Naive B cell (primary cell): Measurements from ENCODE around the gene MTNR1B. TPM values are rescaled to one million over a fixed set of nuclear protein-coding genes. Genes with fewer than 3 reads are reported as not detected.

ENCODE experiments used
- ATAC-seq, 2 donors: fragments of 150-1000 bp; cut with Tn5 transposase; 2 replicates each; pipeline ENCODE4 v1.10.0; 2021; ENCODE audit warnings: low read depth in 2 of 2, mild to moderate bottlenecking in 2 of 2, moderate library complexity in 2 of 2
- DNase-seq: peaks from one replicate; pipeline ENCODE4 v3.0.0; 2022
- H3K27ac Mint-ChIP-seq, 6 donors: one replicate each; pipeline ENCODE4 v1.8.0; 2020 to 2022; ENCODE audit warnings: mild to moderate bottlenecking in 6 of 6, mixed read lengths in 6 of 6, moderate library complexity in 5 of 6, inconsistent platforms in 2 of 6
- H3K27me3 Mint-ChIP-seq, 3 donors: one replicate each; pipeline ENCODE4 v1.8.0; 2021 to 2022; ENCODE audit warnings: mixed read lengths in 3 of 3, mild to moderate bottlenecking in 1 of 3
- H3K36me3 Mint-ChIP-seq, 2 donors: one replicate each; pipeline ENCODE4 v1.8.0; 2020 to 2022; ENCODE audit warnings: mixed read lengths in 2 of 2, inconsistent platforms in 1 of 2, mild to moderate bottlenecking in 1 of 2
- H3K4me1 Mint-ChIP-seq, 3 donors: one replicate each; pipeline ENCODE4 v1.8.0; 2020 to 2022; ENCODE audit warnings: mixed read lengths in 3 of 3, inconsistent platforms in 1 of 3, mild to moderate bottlenecking in 1 of 3, moderate library complexity in 1 of 3
- H3K4me3 Mint-ChIP-seq, 8 donors: one replicate each; pipeline ENCODE4 v1.8.0; 2020 to 2022; ENCODE audit warnings: mild to moderate bottlenecking in 8 of 8, mixed read lengths in 8 of 8, moderate library complexity in 8 of 8, inconsistent platforms in 2 of 8
- H3K9me3 Mint-ChIP-seq, 7 donors: one replicate each; pipeline ENCODE4 v1.8.0; 2020 to 2022; ENCODE audit warnings: mixed read lengths in 7 of 7, mild to moderate bottlenecking in 5 of 7, inconsistent platforms in 2 of 7, moderate library complexity in 1 of 7
- polyA plus RNA-seq, 6 donors: library from polyadenylated mRNA; unstranded; fragments of 300-500 nt; fragmentation: Illumina TruSeq; gene quantifications; one replicate each; pipeline ENCODE4 v1.2.3, GENCODE V29; 2021; ENCODE audit warnings: low read depth in 6 of 6

MTNR1B gene
- polyA plus RNA-seq, 6 donors from 2014 or later, result not detected

GRCh38 chr11:93028960-93029522 is 59.6 kb downstream of the MTNR1B start:
- DNase-seq, result no peak
- H3K9me3 Mint-ChIP-seq, result peaks cover 0 to 5% (median 0%) of the 10 kb centered on the region in 7 donors
- no peak overlapping the region for H3K27ac Mint-ChIP-seq
- no peak for ATAC-seq
- H3K36me3 Mint-ChIP-seq, result no peaks in the 10 kb centered on the region
- no peaks in the 10 kb centered on the region for H3K27me3 Mint-ChIP-seq
- H3K4me1 Mint-ChIP-seq, result no peaks in the 10 kb centered on the region
- no peak overlapping the region for H3K4me3 Mint-ChIP-seq

DNA sequence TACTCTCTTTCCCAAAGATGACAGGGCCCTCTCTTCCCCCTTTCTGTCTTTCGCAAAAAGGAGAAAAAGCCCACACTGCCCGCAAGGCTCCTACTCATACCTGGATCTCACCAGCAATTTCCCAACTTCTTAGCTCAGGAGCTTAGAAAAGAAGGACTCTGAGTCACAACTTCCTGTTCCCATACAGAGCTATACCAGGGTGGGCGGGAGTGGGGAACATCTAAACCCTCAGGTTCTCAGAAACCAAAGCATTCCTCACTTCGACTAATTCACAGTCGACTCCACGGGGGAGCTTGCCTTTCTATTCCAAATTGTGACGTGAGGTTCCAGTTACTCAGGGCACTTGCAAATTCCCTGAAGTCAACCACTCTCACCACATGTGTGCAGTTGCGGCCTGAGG is 61.9 kb downstream of the MTNR1B start:
- no peaks in the 10 kb centered on the region for H3K36me3 Mint-ChIP-seq
- H3K27ac Mint-ChIP-seq, result no peak overlapping the region
- DNase-seq, result no peak
- H3K9me3 Mint-ChIP-seq, result peaks cover 0 to 5% (median 0%) of the 10 kb centered on the region in 7 donors
- no peaks in the 10 kb centered on the region for H3K27me3 Mint-ChIP-seq
- H3K4me3 Mint-ChIP-seq, result no peak overlapping the region
- no peak for ATAC-seq
- no peaks in the 10 kb centered on the region for H3K4me1 Mint-ChIP-seq

Other genes with a start within 250 kb of the MTNR1B start
- gene SLC36A4, start 228.3 kb downstream of the MTNR1B start, polyA plus RNA-seq, result 10 to 100 TPM; 23.6 to 35.4 (median 34.0) TPM